Measurements from ENCODE around the gene PNN. TPM values are rescaled to one million over a fixed set of nuclear protein-coding genes. Genes with fewer than 3 reads are reported as not detected.
"Not testable (repeated sequence)": the region's sequence is repeated elsewhere in the genome, so short reads cannot be mapped to it uniquely, and the experiment has no call there.

PNN gene
- total RNA-seq, 2 donors from 2014 or later, result 110 to 119 TPM

GRCh38 chr14:39169541-39169900 is 5.5 kb upstream of the PNN start:
- Mint-ChIP-seq H3K4me3 (peak overlapping the region; percentile 98), H3K36me3 (ENCODE audit: low read depth) (peaks cover 10% of the 10 kb centered on the region), H3K4me1 (peaks cover 30% of the 10 kb centered on the region), H3K27me3 (no peaks in the 10 kb centered on the region), H3K27ac (peak overlapping the region; percentile 100)
- no peaks in the 10 kb centered on the region for H3K9me3 ChIP-seq (ENCODE audit: control insufficient read depth, low read length, poor library complexity, severe bottlenecking)
- DNase-seq (no peak), ATAC-seq (no peak)

- peaks cover 28% of the 10 kb centered on the region for H3K4me1 Mint-ChIP-seq
- ATAC-seq, result no peak
Measured at GRCh38 chr14:39173198-39173597, 1.9 kb upstream of the PNN start.

GRCh38 chr14:39175445-39176262 is 600 bp downstream of the PNN start:
- peaks cover 23% of the 10 kb centered on the region for H3K4me1 Mint-ChIP-seq
- peaks cover 5% of the 10 kb centered on the region for H3K36me3 Mint-ChIP-seq (ENCODE audit: low read depth)
- no peaks in the 10 kb centered on the region for H3K9me3 ChIP-seq (ENCODE audit: control insufficient read depth, low read length, poor library complexity, severe bottlenecking)
- peak overlapping the region; percentile 99 for H3K27ac Mint-ChIP-seq
- peak overlapping the region; percentile 100 for H3K4me3 Mint-ChIP-seq
- ATAC-seq (peak; percentile 3), DNase-seq (peak in 1 of 3 donors; percentile 28)
- H3K27me3 Mint-ChIP-seq, result no peaks in the 10 kb centered on the region

More at GRCh38 chr14:39173198-39173597, 1.9 kb upstream of the PNN start:
- peaks cover 11% of the 10 kb centered on the region for H3K36me3 Mint-ChIP-seq (ENCODE audit: low read depth)
- no peak for DNase-seq
- no peak overlapping the region for H3K27ac Mint-ChIP-seq
- H3K9me3 ChIP-seq (ENCODE audit: control insufficient read depth, low read length, poor library complexity, severe bottlenecking), result no peaks in the 10 kb centered on the region
- no peaks in the 10 kb centered on the region for H3K27me3 Mint-ChIP-seq
- H3K4me3 Mint-ChIP-seq, result peak overlapping the region; percentile 25

- ATAC-seq (no peak), DNase-seq (no peak)
- no peaks in the 10 kb centered on the region for H3K9me3 ChIP-seq (ENCODE audit: control insufficient read depth, low read length, poor library complexity, severe bottlenecking)
- H3K27me3 Mint-ChIP-seq, result no peaks in the 10 kb centered on the region
- peak overlapping the region; percentile 99 for H3K27ac Mint-ChIP-seq
- H3K4me3 Mint-ChIP-seq, result peak overlapping the region; percentile 100
- peaks cover 23% of the 10 kb centered on the region for H3K4me1 Mint-ChIP-seq
- peaks cover 5% of the 10 kb centered on the region for H3K36me3 Mint-ChIP-seq (ENCODE audit: low read depth)
Measured at GRCh38 chr14:39176263-39177167, 1.5 kb downstream of the PNN start.

GRCh38 chr14:39177168-39177545 is 2.1 kb downstream of the PNN start:
- peak overlapping the region; percentile 99 for H3K27ac Mint-ChIP-seq
- H3K4me3 Mint-ChIP-seq, result no peak overlapping the region
- ATAC-seq (no peak), DNase-seq (no peak)
- H3K36me3 Mint-ChIP-seq (ENCODE audit: low read depth), result peaks cover 5% of the 10 kb centered on the region
- H3K27me3 Mint-ChIP-seq, result no peaks in the 10 kb centered on the region
- no peaks in the 10 kb centered on the region for H3K9me3 ChIP-seq (ENCODE audit: control insufficient read depth, low read length, poor library complexity, severe bottlenecking)
- peaks cover 23% of the 10 kb centered on the region for H3K4me1 Mint-ChIP-seq

GRCh38 chr14:39179042-39179441 is 4.0 kb downstream of the PNN start:
- peaks cover 5% of the 10 kb centered on the region for H3K36me3 Mint-ChIP-seq (ENCODE audit: low read depth)
- H3K4me3 Mint-ChIP-seq, result no peak overlapping the region

GRCh38 chr14:39180553-39180952 is 5.5 kb downstream of the PNN start:
- DNase-seq (no peak), ATAC-seq (no peak)
- Mint-ChIP-seq H3K36me3 (ENCODE audit: low read depth) (peaks cover 2% of the 10 kb centered on the region), H3K27ac (no peak overlapping the region), H3K27me3 (no peaks in the 10 kb centered on the region), H3K4me1 (peaks cover 19% of the 10 kb centered on the region), H3K4me3 (no peak overlapping the region)
- H3K9me3 ChIP-seq (ENCODE audit: control insufficient read depth, low read length, poor library complexity, severe bottlenecking), result no peaks in the 10 kb centered on the region

More at GRCh38 chr14:39179042-39179441, 4.0 kb downstream of the PNN start:
- ATAC-seq (no peak), DNase-seq (no peak)
- no peaks in the 10 kb centered on the region for H3K27me3 Mint-ChIP-seq
- H3K9me3 ChIP-seq (ENCODE audit: control insufficient read depth, low read length, poor library complexity, severe bottlenecking), result no peaks in the 10 kb centered on the region
- peak overlapping the region; percentile 79 for H3K27ac Mint-ChIP-seq
- peaks cover 22% of the 10 kb centered on the region for H3K4me1 Mint-ChIP-seq

- H3K4me3 Mint-ChIP-seq, result no peak overlapping the region
- no peak for DNase-seq
- no peaks in the 10 kb centered on the region for H3K9me3 ChIP-seq (ENCODE audit: control insufficient read depth, low read length, poor library complexity, severe bottlenecking)
- H3K27ac Mint-ChIP-seq, result no peak overlapping the region
- peaks cover 14% of the 10 kb centered on the region for H3K4me1 Mint-ChIP-seq
- H3K27me3 Mint-ChIP-seq, result no peaks in the 10 kb centered on the region
- no peak for ATAC-seq
- peaks cover 2% of the 10 kb centered on the region for H3K36me3 Mint-ChIP-seq (ENCODE audit: low read depth)
Measured at GRCh38 chr14:39181026-39181692, 6.1 kb downstream of the PNN start.

- Mint-ChIP-seq H3K36me3 (ENCODE audit: low read depth) (peaks cover 2% of the 10 kb centered on the region), H3K4me3 (no peak overlapping the region), H3K4me1 (peaks cover 13% of the 10 kb centered on the region), H3K27ac (no peak overlapping the region), H3K27me3 (no peaks in the 10 kb centered on the region)
- no peaks in the 10 kb centered on the region for H3K9me3 ChIP-seq (ENCODE audit: control insufficient read depth, low read length, poor library complexity, severe bottlenecking)
- no peak for ATAC-seq
- DNase-seq, result no peak
Measured at GRCh38 chr14:39181693-39182047, 6.6 kb downstream of the PNN start.

GRCh38 chr14:39182770-39183684 is 8.0 kb downstream of the PNN start:
- ATAC-seq (no peak), DNase-seq (no peak)
- H3K27ac Mint-ChIP-seq, result no peak overlapping the region
- H3K36me3 Mint-ChIP-seq (ENCODE audit: low read depth), result peaks cover 2% of the 10 kb centered on the region
- peaks cover 18% of the 10 kb centered on the region for H3K4me1 Mint-ChIP-seq
- no peaks in the 10 kb centered on the region for H3K27me3 Mint-ChIP-seq
- H3K4me3 Mint-ChIP-seq, result no peak overlapping the region
- H3K9me3 ChIP-seq (ENCODE audit: control insufficient read depth, low read length, poor library complexity, severe bottlenecking), result no peaks in the 10 kb centered on the region

- H3K4me1 Mint-ChIP-seq, result peaks cover 20% of the 10 kb centered on the region
- H3K27ac Mint-ChIP-seq; DNase-seq; ATAC-seq; H3K27me3 Mint-ChIP-seq; H3K9me3 ChIP-seq (ENCODE audit: control insufficient read depth, low read length, poor library complexity, severe bottlenecking); H3K36me3 Mint-ChIP-seq (ENCODE audit: low read depth); H3K4me3 Mint-ChIP-seq: not testable (repeated sequence)
Measured at GRCh38 chr14:39183685-39184003, 8.6 kb downstream of the PNN start.

GRCh38 chr14:39184628-39185255 is 9.7 kb downstream of the PNN start:
- Mint-ChIP-seq H3K4me1 (peaks cover 14% of the 10 kb centered on the region), H3K27ac (peak overlapping the region; percentile 41), H3K36me3 (ENCODE audit: low read depth) (no peaks in the 10 kb centered on the region), H3K4me3 (peak overlapping the region; percentile 49), H3K27me3 (no peaks in the 10 kb centered on the region)
- ATAC-seq (no peak), DNase-seq (no peak)
- no peaks in the 10 kb centered on the region for H3K9me3 ChIP-seq (ENCODE audit: control insufficient read depth, low read length, poor library complexity, severe bottlenecking)

Data from T-helper 17 cell (primary cell).